RWPE1 (cell line): Measurements from ENCODE around the gene AGPS.
"Not testable (repeated sequence)": the region's sequence is repeated elsewhere in the genome, so short reads cannot be mapped to it uniquely, and the experiment has no call there.

ENCODE experiments used
- CTCF ChIA-PET: fragments of 350-600 bp; sonication (Branson Sonifier 250); formaldehyde crosslinking; extraction: SDS; loops from one replicate; lab custom pipeline; 2021; lab: Yijun Ruan, JAX
- POLR2A ChIA-PET: fragments of 400-600 bp; formaldehyde crosslinking; extraction: SDS; loops from one replicate; lab custom pipeline; 2020; ENCODE audit warnings: antibody characterized with exemption; ENCODE audit not compliant: low non-redundant PET; lab: Yijun Ruan, JAX
- DNase-seq: peaks from one replicate; pipeline ENCODE4 v3.0.0; 2012; ENCODE audit warnings: low spot score
- H3K27ac ChIP-seq: fragments of 450-650 bp; 2 replicates; pipeline ENCODE4 v1.5.1; 2017
- CTCF ChIP-seq: fragments of 450-650 bp; conservative IDR thresholded peaks from 2 replicates; pipeline ENCODE4 v1.5.1; 2017; ENCODE audit warnings: low read depth, mild to moderate bottlenecking

AGPS gene

GRCh38 chr2:177429688-177430325 is 37.2 kb downstream of the AGPS start:
- peak overlapping the region; percentile 32 for H3K27ac ChIP-seq
- POLR2A ChIA-PET, result no interaction called here
- TF ChIP-seq CTCF, result no peak
- CTCF ChIA-PET, result interaction anchor here (0.7 kb wide), 1 partner anchor 146 kb away, joined by 3 read pairs; no protein-coding TSS in a partner anchor
- no peak for DNase-seq

GRCh38 chr2:177430411-177430810 is 37.8 kb downstream of the AGPS start:
- CTCF ChIA-PET, result interaction anchor here (0.7 kb wide), 1 partner anchor 14 kb away, joined by 6 read pairs; no protein-coding TSS in a partner anchor
- POLR2A ChIA-PET, result no interaction called here
- no peak for DNase-seq
- H3K27ac ChIP-seq, result peak overlapping the region; percentile 32
- no peak for TF ChIP-seq CTCF

- H3K27ac ChIP-seq, DNase-seq, POLR2A ChIA-PET: not testable (repeated sequence)
- CTCF ChIA-PET, result interaction anchor here (0.7 kb wide), 2 partner anchors 15 to 121 kb away, joined by 3 to 6 read pairs; no protein-coding TSS in a partner anchor
Measured at GRCh38 chr2:177431111-177431725, 38.6 kb downstream of the AGPS start.

GRCh38 chr2:177432703-177433102 is 40.1 kb downstream of the AGPS start:
- TF ChIP-seq CTCF, result no peak
- CTCF ChIA-PET, result no interaction called here
- H3K27ac ChIP-seq, result no peak overlapping the region
- POLR2A ChIA-PET, result no interaction called here
- DNase-seq, result no peak

GRCh38 chr2:177433402-177433801 is 40.8 kb downstream of the AGPS start:
- TF ChIP-seq CTCF, result no peak
- ChIA-PET CTCF (no interaction called here), POLR2A (no interaction called here)
- no peak overlapping the region for H3K27ac ChIP-seq
- no peak for DNase-seq

GRCh38 chr2:177434475-177434874 is 41.9 kb downstream of the AGPS start:
- no peak overlapping the region for H3K27ac ChIP-seq
- CTCF ChIA-PET, result no interaction called here
- DNase-seq, result no peak
- TF ChIP-seq CTCF, result no peak
- POLR2A ChIA-PET, result no interaction called here

- H3K27ac ChIP-seq, result no peak overlapping the region
- DNase-seq, result no peak
- POLR2A ChIA-PET, result no interaction called here
- TF ChIP-seq CTCF, result no peak
- CTCF ChIA-PET, result no interaction called here
Measured at GRCh38 chr2:177445200-177445599, 52.6 kb downstream of the AGPS start.
